ENCODE data around the gene TMEM120A.

- TF ChIP-seq POLR2AphosphoS5 (IDR thresholded peaks at IDR 0.05; ENCODE audit: low read depth) (no peak), CTCF (conservative IDR thresholded peaks at IDR 0.05; ENCODE audit: low read depth in 2 of 2) (no peak), CREB1 (CRISPR knock-in tag; IDR thresholded peaks at IDR 0.05; ENCODE audit: low read depth) (no peak), STAT1 (IDR thresholded peaks at IDR 0.05; ENCODE audit: unreplicated experiment) (no peak)
Measured at GRCh38 chr7:75955331-75955955, 39.0 kb downstream of the TMEM120A start.

Measured in GM23338 (cell line).